IMR-90 (cell line): Measurements from ENCODE around the gene METTL24.

Source experiments
- CHD1 ChIP-seq: IDR thresholded peaks from 2 replicates; pipeline ENCODE4 v1.6.1; 2012; ENCODE audit warnings: low read depth, low read length, improper control_type of control experiment
- CTCF ChIP-seq: conservative IDR thresholded peaks from 2 replicates; pipeline ENCODE4 v1.5.1; 2012; ENCODE audit warnings: mild to moderate bottlenecking, low read depth, low read length, improper control_type of control experiment
- FOS ChIP-seq: fragments of 150-350 bp; IDR thresholded peaks from 2 replicates; pipeline ENCODE4 v1.6.1; 2016; ENCODE audit warnings: low read depth, low read length
- POLR2A ChIP-seq: IDR thresholded peaks from 2 replicates; pipeline ENCODE4 v1.6.1; 2012; ENCODE audit warnings: mild to moderate bottlenecking, low read depth, low read length
- RAD21 ChIP-seq: IDR thresholded peaks from 2 replicates; pipeline ENCODE4 v1.6.1; 2012; ENCODE audit warnings: low read length, improper control_type of control experiment

- TF ChIP-seq CHD1 (no peak), FOS (no peak), RAD21 (no peak), CTCF (no peak), POLR2A (no peak)
These were observed 3.1 kb downstream of the METTL24 start for GRCh38 chr6:110355022-110355421.
